K562 (cell line): ENCODE data around the gene CACNA2D4. TPM values are rescaled to one million over a fixed set of nuclear protein-coding genes. Genes with fewer than 3 reads are reported as not detected.

Experiments
- ATAC-seq: fragments of 200-7000 bp; cut with Tn5 transposase; 3 replicates; pipeline ENCODE4 v1.9.1; 2020; ENCODE audit warnings: moderate library complexity
- BruUV-seq: library from RNA; stranded (reverse); fragments of 400-500 nt; replicated peaks from 2 replicates; lab custom pipeline; 2021; lab: Mats Ljungman, UMichigan
- CTCF ChIA-PET: fragments of 300-600 bp; formaldehyde crosslinking; extraction: SDS; loops from one replicate; lab custom pipeline; 2021; ENCODE audit warnings: low intra/inter-chr PET ratio; lab: Yijun Ruan, JAX
- POLR2A ChIA-PET: fragments of 300-600, 350-650 bp; sonication (Branson Sonifier 250); formaldehyde crosslinking; extraction: SDS; loops from one replicate; lab custom pipeline; 2021; ENCODE audit warnings: antibody characterized with exemption, inconsistent platforms; lab: Yijun Ruan, JAX
- DNase-seq, 4 experiments: peaks; one replicate each; pipeline versions ENCODE4 v3.0.0 to v3.0.0-alpha.2; 2011 to 2018; ENCODE audit warnings: low spot score in 3 of 4, mixed read lengths in 3 of 4; ENCODE audit errors: extremely low read depth in 1 of 4
- FAIRE-seq: peaks from 2 replicates; lab custom pipeline; 2011; peaks lifted over from hg19 to GRCh38; lab: Jason Lieb, UNC
- H2AFZ ChIP-seq: 2 replicates; pipeline ENCODE4 v1.6.0; 2011; ENCODE audit warnings: low read depth, low read length, control low read depth, inconsistent platforms
- H3K27ac ChIP-seq: fragments of 200-600 bp; 3 replicates; pipeline ENCODE4 v1.8.0; 2011; ENCODE audit warnings: low read depth, mild to moderate bottlenecking, control low read depth, inconsistent platforms, low read length, moderate library complexity, mixed read lengths; ENCODE audit errors: extremely low read depth
- H3K27me3 ChIP-seq, 2 experiments: fragments of 300-600 bp in 1 of 2; 2 replicates in 1 of 2; 3 replicates in 1 of 2; pipeline versions ENCODE4 v1.6.0 to v1.8.0; 2011; ENCODE audit warnings: inconsistent platforms in 2 of 2, low read length in 2 of 2, mild to moderate bottlenecking in 1 of 2, mixed read lengths in 1 of 2, moderate library complexity in 1 of 2; ENCODE audit not compliant: control insufficient read depth in 2 of 2, insufficient read depth in 2 of 2
- H3K36me3 ChIP-seq: fragments of 300-600 bp; 3 replicates; pipeline ENCODE4 v1.8.0; 2011; ENCODE audit warnings: mild to moderate bottlenecking, low read length, inconsistent platforms; ENCODE audit not compliant: control insufficient read depth, insufficient read depth
- H3K4me1 ChIP-seq, 2 experiments: fragments of 200-600 bp in 1 of 2; replicated peaks in 1 of 2; 2 replicates in 1 of 2; 3 replicates in 1 of 2; pipeline versions ENCODE4 v1.5.1 to v1.8.0; 2011; ENCODE audit warnings: inconsistent platforms in 2 of 2, low read length in 2 of 2, mild to moderate bottlenecking in 1 of 2, mixed read lengths in 1 of 2, moderate library complexity in 1 of 2; ENCODE audit not compliant: control insufficient read depth in 2 of 2, insufficient read depth in 2 of 2
- H3K4me2 ChIP-seq: 2 replicates; pipeline ENCODE4 v1.6.1; 2011; ENCODE audit warnings: low read length, control low read depth, inconsistent platforms, mixed read lengths; ENCODE audit not compliant: insufficient read depth
- H3K4me3 ChIP-seq: fragments of 200-600 bp; sonication (generic), shearing (Covaris generic); 2 replicates; pipeline ENCODE4 v1.5.1; 2016; ENCODE audit warnings: control low read depth, inconsistent platforms
- H3K79me2 ChIP-seq: fragments of 200-600 bp; 3 replicates; pipeline ENCODE4 v1.8.0; 2011; ENCODE audit warnings: low read length, inconsistent platforms; ENCODE audit not compliant: control insufficient read depth, insufficient read depth
- H3K9ac ChIP-seq, 2 experiments: 2 replicates each; pipeline versions ENCODE4 v1.6.0 to v1.6.1; 2011; ENCODE audit warnings: low read depth in 2 of 2, low read length in 2 of 2, control low read depth in 1 of 2, inconsistent platforms in 1 of 2, mild to moderate bottlenecking in 1 of 2, mixed read lengths in 1 of 2; ENCODE audit not compliant: insufficient read depth in 1 of 2
- H3K9me1 ChIP-seq: one replicate; pipeline ENCODE4 v1.6.0; 2011; ENCODE audit warnings: inconsistent platforms, mild to moderate bottlenecking, low read length, moderate library complexity; ENCODE audit not compliant: control insufficient read depth, insufficient read depth
- H3K9me3 ChIP-seq: replicated peaks from 2 replicates; pipeline ENCODE4 v1.5.1; 2011; ENCODE audit warnings: low read depth, low read length, inconsistent platforms; ENCODE audit not compliant: control insufficient read depth, insufficient read depth
- H4K20me1 ChIP-seq: replicated peaks from 2 replicates; pipeline ENCODE4 v1.6.1; 2011; ENCODE audit warnings: low read length, inconsistent platforms, mixed read lengths; ENCODE audit not compliant: control insufficient read depth, insufficient read depth
- ARNT ChIP-seq, 2 experiments: fragments of 450-650 bp; IDR thresholded peaks; 2 replicates each; pipeline ENCODE4 v1.6.1; 2016; ENCODE audit warnings: mild to moderate bottlenecking in 1 of 2
- C11orf30 ChIP-seq: fragments of 450-650 bp; IDR thresholded peaks from 2 replicates; pipeline ENCODE4 v1.6.1; 2016; ENCODE audit warnings: low read depth, mild to moderate bottlenecking
- GATAD2A ChIP-seq: fragments of 450-650 bp; IDR thresholded peaks from 2 replicates; pipeline ENCODE4 v1.6.1; 2017
- ILK ChIP-seq: fragments of 450-650 bp; IDR thresholded peaks from 2 replicates; pipeline ENCODE4 v1.6.1; 2016; ENCODE audit warnings: missing genetic modification characterization, low read depth, mild to moderate bottlenecking, missing compliant biosample characterization, moderate library complexity, borderline replicate concordance
- ZNF316 ChIP-seq: fragments of 450-650 bp; IDR thresholded peaks from 2 replicates; pipeline ENCODE4 v1.6.1; 2016
- WGBS: fragments of 100-300 bp; shearing (Covaris generic); methylation state at CpG from one replicate; pipeline ENCODE4 v1.1.6; 2016; ENCODE audit warnings: low coverage, mixed read lengths; ENCODE audit not compliant: insufficient coverage; ENCODE audit errors: missing lambda C conversion rate; 5-methylcytosine and 5-hydroxymethylcytosine counted together
- in situ Hi-C: fragments of 300-500 bp; cut with MboI; formaldehyde crosslinking; loops from 4 replicates; pipeline ENCODE4 v1.15.0; 2018; ENCODE audit warnings: inconsistent platforms, mixed read lengths
- intact Hi-C: fragments of 100-400 bp; cut with micrococcal nuclease; formaldehyde crosslinking; loops from 2 replicates; pipeline ENCODE4 v1.14.2; 2022
- polyA plus RNA-seq, 8 experiments: library from polyadenylated mRNA; depleted of rRNA in 4 of 8; stranded (reverse) in 5 of 8; unstranded in 3 of 8; fragments of >200 nt; fragmentation: Nextera tagmentation in 2 of 8; fragmentation: Illumina TruSeq in 1 of 8; extraction: Ambion mirVana in 2 of 8; extraction: Trizol in 1 of 8; gene quantifications; 2 replicates each; pipeline versions ENCODE4 v1.2.1 to v1.2.3, GENCODE V29; 2011 to 2014; ENCODE audit warnings: inconsistent platforms in 1 of 8, missing spikeins in 1 of 8
- total RNA-seq, 7 experiments: library from RNA; depleted of rRNA in 6 of 7; stranded (reverse); fragments of >200 nt in 6 of 7; fragmentation: Illumina TruSeq in 2 of 7; extraction: Trizol in 2 of 7; gene quantifications; 2 replicates each; pipeline versions ENCODE4 v1.2.1 to v1.2.3, GENCODE V29; 2011 to 2021; ENCODE audit warnings: low replicate concordance in 1 of 7

The CACNA2D4 gene
- total and polyA plus RNA-seq, 9 of the 15 experiments (the other 6 are each of a cell fraction or from before 2014, with no cell fraction given), result 0.04 to 0.69 (median 0.40) TPM; not detected in 3

DNA sequence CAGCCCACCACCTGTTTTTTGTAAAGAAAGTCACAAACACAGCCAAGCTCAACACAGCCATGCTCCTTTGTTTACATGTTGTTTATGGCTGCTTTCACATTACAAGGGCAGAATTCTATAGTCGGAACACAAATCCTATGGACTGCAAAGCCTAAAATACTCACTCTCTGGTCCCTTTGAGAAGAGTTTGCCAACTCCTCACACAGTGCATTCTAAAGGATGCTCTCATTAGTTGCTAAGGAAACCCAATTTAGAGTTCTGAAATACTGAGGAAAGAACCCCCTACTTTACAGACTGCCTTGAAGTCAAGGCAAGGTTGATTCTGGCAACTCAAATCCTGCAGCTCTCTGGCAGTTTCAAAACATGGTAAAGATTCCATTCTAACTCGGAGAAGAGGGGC lies 47.5 kb upstream of the CACNA2D4 start:
- no peak for DNase-seq
- no peaks in the 10 kb centered on the region for H3K4me1 ChIP-seq
- no peak for TF ChIP-seq ILK (tag)
- TF ChIP-seq GATAD2A, result no peak
- no peaks in the 10 kb centered on the region for H3K36me3 ChIP-seq
- H3K27ac ChIP-seq, result no peak overlapping the region
- H4K20me1 ChIP-seq, result no peaks in the 10 kb centered on the region
- no peak for FAIRE-seq
- POLR2A ChIA-PET, result no interaction called here
- in situ Hi-C loops (no loop called here), intact Hi-C loops (no loop called here)
- H3K4me3 ChIP-seq, result no peak overlapping the region
- WGBS, result 13% methylated on average over 2 of the region's 2 CpGs
- H3K9me3 ChIP-seq, result no peaks in the 10 kb centered on the region
- H3K4me2 ChIP-seq, result no peak overlapping the region
- no peaks in the 10 kb centered on the region for H3K9me1 ChIP-seq
- H3K9ac ChIP-seq, result no peak overlapping the region
- no peaks in the 10 kb centered on the region for H3K79me2 ChIP-seq
- no TSS peak for BruUV-seq
- H3K27me3 ChIP-seq, result no peaks in the 10 kb centered on the region
- H2AFZ ChIP-seq, result no peak overlapping the region
- CTCF ChIA-PET, result no interaction called here
- ATAC-seq, result no peak

DNA sequence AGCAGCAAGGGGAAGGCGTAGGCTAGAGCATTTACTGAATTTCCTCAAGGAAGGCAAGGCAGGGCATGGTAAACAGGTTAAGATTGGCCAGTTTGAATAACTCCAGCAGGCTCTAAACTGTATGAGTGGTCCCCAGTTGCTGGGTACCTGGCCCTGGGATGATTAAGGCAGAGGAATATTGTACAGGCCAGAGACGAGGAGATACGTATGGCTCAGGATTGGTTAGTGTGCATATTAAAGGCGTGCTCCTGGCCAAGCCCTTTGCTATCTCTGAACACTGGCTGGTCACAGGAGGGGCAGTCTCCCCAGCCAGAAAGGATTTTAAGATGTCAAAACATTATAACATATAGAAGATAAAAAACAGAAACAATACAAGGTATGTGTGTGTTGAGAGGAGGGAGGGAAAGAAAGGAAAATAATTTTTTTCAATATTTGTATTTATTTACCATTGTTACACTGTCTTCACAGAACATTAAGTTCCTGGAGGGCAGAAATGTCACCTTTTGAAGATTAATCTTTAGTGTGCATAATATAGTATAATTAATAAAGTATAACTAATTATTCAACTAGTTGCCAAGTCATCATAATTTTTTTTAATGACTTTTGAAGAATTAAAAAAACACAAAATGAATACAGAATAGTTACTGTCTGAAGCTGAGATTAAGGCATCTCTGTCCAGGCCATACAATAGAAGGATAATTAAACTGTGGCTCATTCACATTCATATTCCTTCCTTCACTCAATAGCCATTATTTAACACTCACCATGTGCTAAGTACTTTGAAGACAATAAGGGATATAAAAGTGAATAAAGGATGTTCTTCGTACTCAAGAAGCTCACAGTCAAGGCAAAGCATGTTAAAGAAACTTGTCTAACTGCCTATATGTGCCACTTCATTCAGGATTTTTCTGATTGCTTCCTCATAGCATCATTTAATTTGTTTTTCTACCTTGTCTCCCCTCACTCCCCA lies 43.9 kb upstream of the CACNA2D4 start:
- no peaks in the 10 kb centered on the region for H3K27me3 ChIP-seq
- TF ChIP-seq C11orf30 (peak; percentile 38; the same call in 1 of the 2 replicates), ARNT (IDR thresholded peaks at IDR 0.05) (no peak), ZNF316 (peak; percentile 71)
- no peak overlapping the region for H3K4me2 ChIP-seq
- H3K36me3 ChIP-seq, result no peaks in the 10 kb centered on the region
- FAIRE-seq (no peak), ATAC-seq (no peak), DNase-seq (no peak)
- ChIA-PET POLR2A (no interaction called here), CTCF (no interaction called here)
- H3K9me3 ChIP-seq, result no peaks in the 10 kb centered on the region
- H2AFZ ChIP-seq, result no peak overlapping the region
- BruUV-seq, result no TSS peak
- H3K4me3 ChIP-seq, result no peak overlapping the region
- H3K9ac ChIP-seq, result no peak overlapping the region
- H3K4me1 ChIP-seq, result no peaks in the 10 kb centered on the region
- H3K79me2 ChIP-seq, result no peaks in the 10 kb centered on the region
- H3K9me1 ChIP-seq, result no peaks in the 10 kb centered on the region
- 57% methylated on average over 4 of the region's 5 CpGs for WGBS
- H4K20me1 ChIP-seq, result no peaks in the 10 kb centered on the region
- in situ Hi-C loops (no loop called here), intact Hi-C loops (no loop called here)
- H3K27ac ChIP-seq, result no peak overlapping the region
